H1 (cell line): ENCODE data around the gene DYTN. TPM values are rescaled to one million over a fixed set of nuclear protein-coding genes. Genes with fewer than 3 reads are reported as not detected.

ENCODE experiments used
- CTCF ChIA-PET: fragments of 300-600 bp; sonication (Branson Sonifier 250); formaldehyde crosslinking; loops from one replicate; lab custom pipeline; 2021; ENCODE audit not compliant: partially characterized antibody; lab: Charles Lee
- POLR2A ChIA-PET: fragments of 300-600 bp; sonication (Branson Sonifier 250); formaldehyde crosslinking; loops from one replicate; lab custom pipeline; 2021; ENCODE audit warnings: inconsistent platforms; ENCODE audit not compliant: partially characterized antibody; lab: Charles Lee
- DNase-seq, 2 experiments: peaks; one replicate each; pipeline versions ENCODE4 v3.0.0 to v3.0.0-alpha.2; 2010 to 2022; ENCODE audit warnings: low spot score in 2 of 2, low read depth in 1 of 2, mixed read lengths in 1 of 2
- FAIRE-seq: peaks from 2 replicates; lab custom pipeline; 2011; peaks lifted over from hg19 to GRCh38; lab: Jason Lieb, UNC
- H2AFZ ChIP-seq: 2 replicates; pipeline ENCODE4 v1.8.1; 2012; ENCODE audit warnings: low read length, inconsistent platforms
- H2AK5ac ChIP-seq: 2 replicates; pipeline ENCODE4 v1.6.1; 2013; ENCODE audit warnings: low read depth, low read length
- H2BK120ac ChIP-seq: replicated peaks from 2 replicates; pipeline ENCODE3; 2013; ENCODE audit warnings: low read depth, low read length, inconsistent platforms
- H2BK12ac ChIP-seq: 2 replicates; pipeline ENCODE4 v1.6.1; 2013; ENCODE audit warnings: low read depth, low read length
- H2BK15ac ChIP-seq: 2 replicates; pipeline ENCODE4 v1.6.1; 2013; ENCODE audit warnings: low read length
- H2BK20ac ChIP-seq: 2 replicates; pipeline ENCODE4 v1.6.1; 2013; ENCODE audit warnings: low read length
- H2BK5ac ChIP-seq: 2 replicates; pipeline ENCODE4 v1.6.1; 2013; ENCODE audit warnings: low read depth, low read length
- H3K14ac ChIP-seq: 2 replicates; pipeline ENCODE4 v1.6.1; 2013; ENCODE audit warnings: inconsistent platforms; ENCODE audit not compliant: insufficient read length
- H3K18ac ChIP-seq: 2 replicates; pipeline ENCODE4 v1.6.1; 2013; ENCODE audit warnings: low read length; ENCODE audit errors: extremely low read depth
- H3K23ac ChIP-seq: 2 replicates; pipeline ENCODE4 v1.6.1; 2013; ENCODE audit warnings: inconsistent platforms; ENCODE audit not compliant: insufficient read length
- H3K23me2 ChIP-seq: 2 replicates; pipeline ENCODE4 v1.6.1; 2013; ENCODE audit warnings: low read depth, low read length
- H3K27ac ChIP-seq: 2 replicates; pipeline ENCODE4 v1.6.1; 2011; ENCODE audit warnings: low read depth, low read length, inconsistent platforms
- H3K27me3 ChIP-seq, 4 experiments: replicated peaks in 1 of 4; 1 replicate in 1 of 4; 2 replicates in 3 of 4; pipeline versions ENCODE4 v1.6.1 to v1.8.1; 2011 to 2013; ENCODE audit warnings: low read length in 3 of 4, mild to moderate bottlenecking in 3 of 4, inconsistent platforms in 2 of 4, mixed read lengths in 2 of 4, moderate library complexity in 1 of 4; ENCODE audit not compliant: control insufficient read depth in 3 of 4, insufficient read depth in 3 of 4; ENCODE audit errors: extremely low read depth in 1 of 4
- H3K36me3 ChIP-seq, 4 experiments: 2 replicates each; pipeline versions ENCODE4 v1.6.1 to v1.8.1; 2011 to 2013; ENCODE audit warnings: mild to moderate bottlenecking in 4 of 4, low read length in 3 of 4, moderate library complexity in 2 of 4, control low read depth in 1 of 4, inconsistent platforms in 1 of 4; ENCODE audit not compliant: insufficient read depth in 4 of 4, control insufficient read depth in 2 of 4
- H3K4ac ChIP-seq: replicated peaks from 2 replicates; pipeline ENCODE3; 2013; ENCODE audit warnings: low read length, low read depth, mixed read lengths, inconsistent platforms; ENCODE audit not compliant: insufficient read length
- H3K4me1 ChIP-seq, 4 experiments: replicated peaks in 1 of 4; 1 replicate in 1 of 4; 2 replicates in 3 of 4; pipeline versions ENCODE4 v1.6.1 to v1.8.1; 2011 to 2013; ENCODE audit warnings: low read length in 3 of 4, inconsistent platforms in 2 of 4, mixed read lengths in 1 of 4; ENCODE audit not compliant: insufficient read depth in 4 of 4, control insufficient read depth in 3 of 4
- H3K4me2 ChIP-seq, 2 experiments: 2 replicates each; pipeline versions ENCODE4 v1.6.1 to v1.8.1; 2011 to 2013; ENCODE audit warnings: low read depth in 2 of 2, low read length in 2 of 2, control low read depth in 1 of 2, inconsistent platforms in 1 of 2, mild to moderate bottlenecking in 1 of 2; ENCODE audit not compliant: insufficient read depth in 1 of 2
- H3K4me3 ChIP-seq, 4 experiments: fragments of 200-600, 300-600 bp in 1 of 4; sonication (generic), shearing (Covaris generic), sonication (Bioruptor Twin) in 1 of 4; 2 replicates each; pipeline versions ENCODE4 v1.5.1 to v1.8.1; 2011 to 2016; ENCODE audit warnings: low read length in 4 of 4, low read depth in 3 of 4, control low read depth in 2 of 4, inconsistent platforms in 2 of 4, mild to moderate bottlenecking in 2 of 4, mixed read lengths in 1 of 4, moderate library complexity in 1 of 4; ENCODE audit not compliant: insufficient read depth in 2 of 4; ENCODE audit errors: extremely low read depth in 1 of 4
- H3K56ac ChIP-seq: replicated peaks from 2 replicates; pipeline ENCODE3; 2013; ENCODE audit warnings: low read depth, mild to moderate bottlenecking, mixed read lengths, low read length, inconsistent platforms; ENCODE audit not compliant: insufficient read length
- H3K79me1 ChIP-seq: 2 replicates; pipeline ENCODE4 v1.6.1; 2013; ENCODE audit warnings: low read depth, low read length, control low read depth
- H3K79me2 ChIP-seq, 2 experiments: 2 replicates each; pipeline versions ENCODE4 v1.6.1 to v1.8.1; 2012 to 2013; ENCODE audit warnings: low read length in 2 of 2, mild to moderate bottlenecking in 2 of 2, inconsistent platforms in 1 of 2; ENCODE audit not compliant: insufficient read depth in 2 of 2, control insufficient read depth in 1 of 2
- H3K9ac ChIP-seq, 4 experiments: replicated peaks in 1 of 4; 1 replicate in 1 of 4; 2 replicates in 3 of 4; pipeline versions ENCODE4 v1.6.1 to v1.8.1; 2011 to 2013; ENCODE audit warnings: low read depth in 3 of 4, low read length in 3 of 4, control low read depth in 2 of 4, mild to moderate bottlenecking in 2 of 4, moderate library complexity in 2 of 4, inconsistent platforms in 1 of 4; ENCODE audit errors: extremely low read depth in 1 of 4
- H3K9me3 ChIP-seq, 2 experiments: 2 replicates each; pipeline versions ENCODE4 v1.6.1 to v1.8.1; 2012 to 2013; ENCODE audit warnings: mild to moderate bottlenecking in 2 of 2, moderate library complexity in 2 of 2, control low read depth in 1 of 2, inconsistent platforms in 1 of 2, low read depth in 1 of 2, low read length in 1 of 2, mixed read lengths in 1 of 2; ENCODE audit not compliant: insufficient read depth in 2 of 2
- H4K20me1 ChIP-seq, 2 experiments: replicated peaks in 1 of 2; 2 replicates each; pipeline versions ENCODE3 to v1.8.1; 2011 to 2013; ENCODE audit warnings: inconsistent platforms in 2 of 2, low read length in 2 of 2, mild to moderate bottlenecking in 1 of 2; ENCODE audit not compliant: insufficient read depth in 2 of 2, control insufficient read depth in 1 of 2
- H4K5ac ChIP-seq: 2 replicates; pipeline ENCODE4 v1.6.1; 2013; ENCODE audit warnings: low read length, low read depth, mixed read lengths, inconsistent platforms; ENCODE audit not compliant: insufficient read length
- H4K8ac ChIP-seq: 2 replicates; pipeline ENCODE4 v1.8.0; 2013; ENCODE audit warnings: mild to moderate bottlenecking, moderate library complexity, low read length, inconsistent platforms; ENCODE audit not compliant: insufficient read depth; ENCODE audit errors: extremely low read depth
- H4K91ac ChIP-seq: replicated peaks from 2 replicates; pipeline ENCODE3; 2013; ENCODE audit warnings: low read length, mixed read lengths, inconsistent platforms; ENCODE audit not compliant: insufficient read length
- JUND ChIP-seq: IDR thresholded peaks from 2 replicates; pipeline ENCODE4 v1.6.1; 2011; ENCODE audit warnings: mild to moderate bottlenecking, improper control_type of control experiment, low read length
- POLR2AphosphoS5 ChIP-seq: IDR thresholded peaks from 2 replicates; pipeline ENCODE4 v1.6.1; 2011; ENCODE audit warnings: low read depth, low read length
- SIN3A ChIP-seq, 2 experiments: IDR thresholded peaks in 1 of 2; conservative IDR thresholded peaks in 1 of 2; 2 replicates each; pipeline ENCODE4 v1.6.1; 2011 to 2012; ENCODE audit warnings: low read length in 2 of 2, improper control_type of control experiment in 1 of 2, low read depth in 1 of 2, mild to moderate bottlenecking in 1 of 2
- SP2 ChIP-seq: IDR thresholded peaks from 2 replicates; pipeline ENCODE4 v1.6.1; 2012; ENCODE audit warnings: mild to moderate bottlenecking, low read length, inconsistent platforms
- SRF ChIP-seq: IDR thresholded peaks from 2 replicates; pipeline ENCODE4 v1.6.1; 2011; ENCODE audit warnings: mild to moderate bottlenecking, low read depth, low read length, moderate library complexity
- USF2 ChIP-seq: IDR thresholded peaks from 2 replicates; pipeline ENCODE4 v1.6.1; 2011; ENCODE audit warnings: low read length, improper control_type of control experiment
- WGBS, 2 experiments: shearing (Covaris generic) in 1 of 2; methylation state at CpG; one replicate each; pipeline versions ENCODE4 v1.1.6 to v1.1.7; 2013 to 2015; ENCODE audit warnings: low lambda C conversion rate in 2 of 2, mixed read lengths in 2 of 2, inconsistent platforms in 1 of 2, low coverage in 1 of 2, missing lambda C conversion rate in 1 of 2; ENCODE audit not compliant: insufficient replicate concordance in 2 of 2, insufficient coverage in 1 of 2, insufficient read length in 1 of 2; ENCODE audit errors: extremely low coverage in 1 of 2, missing lambda C conversion rate in 1 of 2; 5-methylcytosine and 5-hydroxymethylcytosine counted together
- polyA plus RNA-seq, 7 experiments: library from polyadenylated mRNA; depleted of rRNA in 3 of 7; stranded (reverse) in 5 of 7; unstranded in 2 of 7; fragments of >200 nt in 5 of 7; fragments of 200-250 nt in 2 of 7; gene quantifications; 1 replicate in 5 of 7; 2 replicates in 1 of 7; 4 replicates in 1 of 7; pipeline versions ENCODE4 v1.2.1 to v1.2.3, GENCODE V29; 2011 to 2013; ENCODE audit warnings: missing spikeins in 2 of 7, mixed read lengths in 2 of 7
- total RNA-seq: library from RNA; stranded (reverse); fragmentation: NEBNext Ultra II Directional; extraction: Animal tissue kit (Norgen Biotek cat#: 25700); gene quantifications from 2 replicates; pipeline ENCODE4 v1.2.1, GENCODE V29; 2021
- TF ChIP-seq, protein P1 (sequence below): IDR thresholded peaks from 2 replicates; pipeline ENCODE4 v1.6.1; 2012; ENCODE audit warnings: inconsistent platforms

The DYTN gene
- total and polyA plus RNA-seq, 2 of the 8 experiments (the other 6 are each of a cell fraction or from before 2014, with no cell fraction given): not detected

DNA sequence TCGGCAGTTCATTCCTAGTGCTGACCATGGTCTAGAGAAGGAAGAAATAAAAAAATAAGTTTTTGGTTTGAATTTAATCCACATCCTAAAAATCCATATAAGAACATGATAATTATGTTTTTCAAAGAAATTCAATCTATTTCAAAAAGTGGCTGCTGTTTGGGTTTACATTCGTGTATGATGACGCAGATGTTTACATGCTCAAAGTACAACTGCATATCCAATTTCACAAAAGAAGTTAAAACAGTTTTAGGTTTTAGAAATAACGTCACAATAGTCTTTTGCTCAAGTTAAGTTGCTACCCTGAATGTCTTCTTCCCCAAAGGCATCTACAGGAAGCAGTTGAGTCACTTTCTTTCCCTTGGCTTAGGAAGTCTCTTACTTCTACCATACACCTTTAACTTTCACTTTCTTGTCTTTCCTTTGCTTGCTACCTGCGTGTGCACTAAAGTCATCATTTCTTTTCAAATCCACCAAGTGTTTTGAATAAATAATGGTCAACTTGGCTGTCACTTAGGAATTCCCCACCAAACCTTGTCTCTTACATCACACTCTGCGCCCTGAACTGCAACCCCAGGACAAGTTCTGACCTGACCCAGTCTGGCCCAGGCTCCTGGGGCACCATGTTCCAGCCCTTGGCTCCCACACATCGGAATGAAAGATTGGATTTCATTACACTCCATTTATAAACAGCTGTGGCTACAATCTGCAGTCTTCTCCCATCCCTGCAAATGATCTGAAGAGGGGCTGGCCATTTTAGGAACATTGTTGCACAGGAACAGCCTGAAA is 47.5 kb downstream of the DYTN start:
- Histone ChIP-seq H3K9me3 (no peaks in the 10 kb centered on the region), H3K27me3 (no peaks in the 10 kb centered on the region), H3K27ac (no peak overlapping the region), H2AFZ (no peak overlapping the region), H4K5ac (no peak overlapping the region), H2BK120ac (no peak overlapping the region), H2BK20ac (no peak overlapping the region), H4K8ac (no peak overlapping the region), H3K4me2 (no peak overlapping the region), H3K79me2 (no peaks in the 10 kb centered on the region), H3K4me3 (no peak overlapping the region), H3K9ac (no peak overlapping the region), H2BK12ac (no peak overlapping the region), H3K23ac (no peak overlapping the region), H3K36me3 (no peaks in the 10 kb centered on the region), H4K91ac (no peak overlapping the region), H2AK5ac (no peak overlapping the region), H3K23me2 (no peaks in the 10 kb centered on the region; the same call in 1 of the 2 replicates), H2BK5ac (no peak overlapping the region), H3K79me1 (no peaks in the 10 kb centered on the region), H2BK15ac (no peak overlapping the region), H3K56ac (no peak overlapping the region), H3K18ac (no peak overlapping the region), H3K4me1 (no peaks in the 10 kb centered on the region), H3K4ac (no peak overlapping the region), H3K14ac (no peak overlapping the region), H4K20me1 (no peaks in the 10 kb centered on the region)
- WGBS, 2 experiments: 81% methylated on average over 7 of the region's 7 CpGs; no CpG with 5 or more reads in 1 of the 2 experiments
- CTCF ChIA-PET: no interaction called here
- FAIRE-seq (no peak), DNase-seq (no peak)
- TF ChIP-seq SP2: no peak
- TF ChIP-seq POLR2AphosphoS5: no peak
- TF ChIP-seq, protein P1, sequence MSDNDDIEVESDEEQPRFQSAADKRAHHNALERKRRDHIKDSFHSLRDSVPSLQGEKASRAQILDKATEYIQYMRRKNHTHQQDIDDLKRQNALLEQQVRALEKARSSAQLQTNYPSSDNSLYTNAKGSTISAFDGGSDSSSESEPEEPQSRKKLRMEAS: no peak
- TF ChIP-seq USF2: no peak
- no peak for TF ChIP-seq SRF
- TF ChIP-seq SIN3A (conservative IDR thresholded peaks at IDR 0.05 in 1 of 2, IDR thresholded peaks at IDR 0.05 in 1 of 2; ENCODE audit: low read depth in 1 of 2, low read length in 2 of 2): no peak
- TF ChIP-seq JUND: no peak
- POLR2A ChIA-PET: no interaction called here
